DOHH2 (cell line): ENCODE results near the gene MEA1.

Experiments used
- EZH2phosphoT487 ChIP-seq: fragments of 200-600 bp; sonication (generic); IDR thresholded peaks from 2 replicates; pipeline ENCODE4 v1.6.1; 2017; ENCODE audit warnings: borderline replicate concordance, mild to moderate bottlenecking, antibody characterized with exemption, low read length, moderate library complexity, mixed read lengths
- TF ChIP-seq, protein P1 (sequence below): fragments of 200-600 bp; sonication (generic); IDR thresholded peaks from one replicate; pipeline ENCODE4 v1.5.1; 2014; ENCODE audit warnings: antibody characterized with exemption, mild to moderate bottlenecking, low read depth, low read length; ENCODE audit not compliant: poor library complexity, severe bottlenecking

DNA sequence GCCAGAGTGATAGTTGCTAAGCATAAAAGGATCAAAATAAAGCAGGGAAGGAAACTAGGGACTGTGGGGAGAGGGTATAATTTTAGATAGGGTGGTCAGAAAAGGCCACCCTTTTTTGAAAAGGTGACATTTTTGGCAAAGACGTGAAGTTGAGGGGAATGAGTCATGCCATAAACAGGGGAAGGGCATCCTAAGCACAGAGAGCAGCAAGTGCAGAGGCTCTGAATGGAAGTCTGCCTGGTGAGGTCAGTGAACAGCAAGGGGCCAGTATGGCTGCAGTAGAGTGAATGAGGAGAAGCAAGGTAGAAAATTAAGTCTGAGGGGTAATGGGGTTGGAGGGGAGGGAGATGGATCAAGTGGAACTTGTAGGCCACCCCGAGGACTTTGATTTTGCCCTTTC is 48.1 kb upstream of the MEA1 start:
- TF ChIP-seq, protein P1, sequence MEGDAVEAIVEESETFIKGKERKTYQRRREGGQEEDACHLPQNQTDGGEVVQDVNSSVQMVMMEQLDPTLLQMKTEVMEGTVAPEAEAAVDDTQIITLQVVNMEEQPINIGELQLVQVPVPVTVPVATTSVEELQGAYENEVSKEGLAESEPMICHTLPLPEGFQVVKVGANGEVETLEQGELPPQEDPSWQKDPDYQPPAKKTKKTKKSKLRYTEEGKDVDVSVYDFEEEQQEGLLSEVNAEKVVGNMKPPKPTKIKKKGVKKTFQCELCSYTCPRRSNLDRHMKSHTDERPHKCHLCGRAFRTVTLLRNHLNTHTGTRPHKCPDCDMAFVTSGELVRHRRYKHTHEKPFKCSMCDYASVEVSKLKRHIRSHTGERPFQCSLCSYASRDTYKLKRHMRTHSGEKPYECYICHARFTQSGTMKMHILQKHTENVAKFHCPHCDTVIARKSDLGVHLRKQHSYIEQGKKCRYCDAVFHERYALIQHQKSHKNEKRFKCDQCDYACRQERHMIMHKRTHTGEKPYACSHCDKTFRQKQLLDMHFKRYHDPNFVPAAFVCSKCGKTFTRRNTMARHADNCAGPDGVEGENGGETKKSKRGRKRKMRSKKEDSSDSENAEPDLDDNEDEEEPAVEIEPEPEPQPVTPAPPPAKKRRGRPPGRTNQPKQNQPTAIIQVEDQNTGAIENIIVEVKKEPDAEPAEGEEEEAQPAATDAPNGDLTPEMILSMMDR = no peak
- TF ChIP-seq EZH2phosphoT487 = no peak
